CD14-positive monocyte (primary cell): ENCODE results near the gene GYS2. TPM values are rescaled to one million over a fixed set of nuclear protein-coding genes. Genes with fewer than 3 reads are reported as not detected.

Source experiments
- DNase-seq, 3 donors: peaks; one replicate each; pipeline ENCODE4 v3.0.0-alpha.2; 2011 to 2022
- H2AFZ ChIP-seq: 2 replicates; pipeline ENCODE4 v1.6.0; 2012; ENCODE audit warnings: mild to moderate bottlenecking, low read depth, low read length, inconsistent platforms; ENCODE audit not compliant: insufficient read depth, poor library complexity, severe bottlenecking
- H3K27ac ChIP-seq, 2 donors: 1 replicate in 1 of 2; 2 replicates in 1 of 2; pipeline ENCODE4 v1.5.1; 2012 to 2013; ENCODE audit warnings: low read length in 2 of 2, control low read depth in 1 of 2, inconsistent platforms in 1 of 2, low read depth in 1 of 2, mild to moderate bottlenecking in 1 of 2
- H3K27me3 ChIP-seq, 2 donors: one replicate each; pipeline versions ENCODE4 v1.6.0 to v1.6.1; 2011 to 2013; ENCODE audit warnings: low read length in 2 of 2; ENCODE audit not compliant: control insufficient read depth in 2 of 2, insufficient read depth in 2 of 2
- H3K36me3 ChIP-seq, 2 donors: replicated peaks in 1 of 2; 1 replicate in 1 of 2; 2 replicates in 1 of 2; pipeline versions ENCODE4 v1.5.1 to v1.6.1; 2012 to 2013; ENCODE audit warnings: low read length in 2 of 2, control low read depth in 1 of 2, inconsistent platforms in 1 of 2, mild to moderate bottlenecking in 1 of 2; ENCODE audit not compliant: insufficient read depth in 2 of 2, control insufficient read depth in 1 of 2
- H3K4me1 ChIP-seq, 2 donors: 1 replicate in 1 of 2; 2 replicates in 1 of 2; pipeline versions ENCODE4 v1.5.1 to v1.6.1; 2012 to 2013; ENCODE audit warnings: low read length in 2 of 2, control low read depth in 1 of 2, inconsistent platforms in 1 of 2, mild to moderate bottlenecking in 1 of 2, moderate library complexity in 1 of 2; ENCODE audit not compliant: insufficient read depth in 2 of 2, control insufficient read depth in 1 of 2
- H3K4me2 ChIP-seq: replicated peaks from 2 replicates; pipeline ENCODE3; 2012; ENCODE audit warnings: low read length, moderate library complexity, mild to moderate bottlenecking; ENCODE audit not compliant: poor library complexity, severe bottlenecking; ENCODE audit errors: extremely low read depth
- H3K4me3 ChIP-seq, 3 experiments: fragments of 200-600 bp in 1 of 3; sonication (generic) in 1 of 3; replicated peaks in 1 of 3; 1 replicate in 2 of 3; 2 replicates in 1 of 3; pipeline ENCODE4 v1.5.1; 2011 to 2013; ENCODE audit warnings: low read length in 3 of 3, mild to moderate bottlenecking in 3 of 3, control low read depth in 2 of 3, low read depth in 2 of 3, inconsistent platforms in 1 of 3, moderate library complexity in 1 of 3
- H3K79me2 ChIP-seq: 2 replicates; pipeline ENCODE4 v1.6.0; 2012; ENCODE audit warnings: mild to moderate bottlenecking, control low read depth, inconsistent platforms, low read length, moderate library complexity; ENCODE audit not compliant: insufficient read depth
- H3K9ac ChIP-seq: 2 replicates; pipeline ENCODE4 v1.6.0; 2017; ENCODE audit warnings: low read length, mild to moderate bottlenecking; ENCODE audit not compliant: insufficient read depth, poor library complexity, severe bottlenecking
- H3K9me3 ChIP-seq, 2 donors: replicated peaks in 1 of 2; 1 replicate in 1 of 2; 2 replicates in 1 of 2; pipeline versions ENCODE4 v1.5.1 to v1.6.1; 2012 to 2013; ENCODE audit warnings: low read length in 2 of 2, control low read depth in 1 of 2; ENCODE audit not compliant: control insufficient read depth in 1 of 2, insufficient read depth in 1 of 2
- H4K20me1 ChIP-seq: 2 replicates; pipeline ENCODE4 v1.6.0; 2012; ENCODE audit warnings: mild to moderate bottlenecking, low read length, control low read depth, moderate library complexity; ENCODE audit not compliant: insufficient read depth
- H3K27ac Mint-ChIP-seq, 7 donors: one replicate each; pipeline ENCODE4 v1.8.0; 2020; ENCODE audit warnings: mild to moderate bottlenecking in 7 of 7, mixed read lengths in 7 of 7, moderate library complexity in 6 of 7, inconsistent platforms in 2 of 7
- H3K27me3 Mint-ChIP-seq, 3 donors: one replicate each; pipeline ENCODE4 v1.8.0; 2021 to 2022; ENCODE audit warnings: low read depth in 3 of 3, mild to moderate bottlenecking in 3 of 3, mixed read lengths in 3 of 3, moderate library complexity in 3 of 3, inconsistent platforms in 1 of 3
- H3K36me3 Mint-ChIP-seq, 2 donors: one replicate each; pipeline ENCODE4 v1.8.0; 2020; ENCODE audit warnings: mixed read lengths in 2 of 2, inconsistent platforms in 1 of 2, mild to moderate bottlenecking in 1 of 2
- H3K4me1 Mint-ChIP-seq: one replicate; pipeline ENCODE4 v1.8.0; 2020; ENCODE audit warnings: mild to moderate bottlenecking, mixed read lengths
- H3K4me3 Mint-ChIP-seq, 2 donors: one replicate each; pipeline ENCODE4 v1.8.0; 2020; ENCODE audit warnings: mild to moderate bottlenecking in 2 of 2, mixed read lengths in 2 of 2, moderate library complexity in 1 of 2
- H3K9me3 Mint-ChIP-seq, 7 donors: one replicate each; pipeline ENCODE4 v1.8.0; 2020 to 2022; ENCODE audit warnings: mixed read lengths in 7 of 7, mild to moderate bottlenecking in 6 of 7, moderate library complexity in 6 of 7, inconsistent platforms in 2 of 7
- CTCF ChIP-seq: fragments of 200-600 bp; IDR thresholded peaks from one replicate; pipeline ENCODE4 v1.8.0; 2022; ENCODE audit warnings: antibody characterized with exemption, mild to moderate bottlenecking
- WGBS: methylation state at CpG from one replicate; pipeline ENCODE4 v1.1.5; 2013; ENCODE audit warnings: missing lambda C conversion rate; ENCODE audit not compliant: insufficient coverage; 5-methylcytosine and 5-hydroxymethylcytosine counted together
- intact Hi-C, 2 donors: fragments of 100-400 bp; cut with micrococcal nuclease; formaldehyde crosslinking; loops; one replicate each; pipeline versions ENCODE4 v1.15.0 to v1.15.1; 2023
- polyA plus RNA-seq, 3 donors: library from polyadenylated mRNA; depleted of rRNA in 1 of 3; unstranded in 2 of 3; stranded (reverse) in 1 of 3; fragments of 300-500 nt in 2 of 3; fragments of >200 nt in 1 of 3; fragmentation: Illumina TruSeq in 2 of 3; gene quantifications; 1 replicate in 2 of 3; 2 replicates in 1 of 3; pipeline ENCODE4 v1.2.3, GENCODE V29; 2012 to 2021

The GYS2 gene
- polyA plus RNA-seq, 3 donors, result not detected

DNA sequence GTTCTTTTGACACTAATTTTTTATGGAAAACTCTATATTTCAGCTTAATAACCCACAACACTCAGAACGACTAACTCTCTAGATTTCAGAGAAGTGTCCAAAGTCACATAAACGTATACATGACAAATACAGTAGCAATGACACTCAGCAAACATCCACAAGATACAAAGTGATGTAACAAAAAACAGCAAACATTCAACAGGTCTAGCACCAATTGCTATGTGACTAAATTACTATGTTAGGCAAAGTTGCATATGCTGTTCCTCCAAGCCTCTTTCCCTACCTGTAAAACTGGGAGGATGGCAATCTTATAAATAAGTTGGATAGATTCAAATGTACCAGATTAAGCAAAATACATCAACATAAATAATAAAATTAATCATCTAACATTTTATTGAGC is 104.9 kb downstream of the GYS2 start:
- H3K9ac ChIP-seq, result no peak overlapping the region
- WGBS, result 100% methylated on average over 1 of the region's 2 CpGs
- H3K79me2 ChIP-seq, result peaks cover 77% of the 10 kb centered on the region

More for the DNA sequence above, 104.9 kb downstream of the GYS2 start:
- Histone ChIP-seq H3K4me2 (no peak overlapping the region), H4K20me1 (peaks cover 23% of the 10 kb centered on the region), H2AFZ (no peak overlapping the region), H3K27me3 (no peaks in the 10 kb centered on the region), H3K9me3 (no peaks in the 10 kb centered on the region), H3K4me3 (no peak overlapping the region), H3K4me1 (peaks cover 29 to 38% of the 10 kb centered on the region in 2 donors), H3K27ac (no peak overlapping the region), H3K36me3 (peaks cover 42 to 44% of the 10 kb centered on the region in 2 donors)
- H3K4me3 Mint-ChIP-seq, result no peak overlapping the region
- no peak overlapping the region for H3K27ac Mint-ChIP-seq
- no peaks in the 10 kb centered on the region for H3K9me3 Mint-ChIP-seq
- peaks cover 26% of the 10 kb centered on the region for H3K4me1 Mint-ChIP-seq
- no peak for DNase-seq
- intact Hi-C loops, result loop anchor here in 1 of 2 donors (10.0 kb wide), 1 partner anchor 65 kb away; the partner anchor contains the start of gene PYROXD1
- TF ChIP-seq CTCF, result no peak
- H3K27me3 Mint-ChIP-seq, result no peaks in the 10 kb centered on the region
- H3K36me3 Mint-ChIP-seq, result peaks cover 43 to 44% of the 10 kb centered on the region in 2 donors

Other genes starting within 250 kb of the GYS2 start
- gene IAPP, start 231.9 kb downstream of the GYS2 start, polyA plus RNA-seq, result not detected
- gene PYROXD1, start 167.2 kb downstream of the GYS2 start, polyA plus RNA-seq, result 10 to 100 TPM; 13.6 to 24.4 (median 16.2) TPM
- 10 to 100 TPM; 16.0 to 21.7 (median 18.6) TPM for gene RECQL, start 103.2 kb downstream of the GYS2 start, polyA plus RNA-seq
- 10 to 100 TPM; 14.0 to 24.5 (median 21.4) TPM for gene GOLT1B, start 103.1 kb downstream of the GYS2 start, polyA plus RNA-seq
- gene SPX, start 78.6 kb downstream of the GYS2 start, polyA plus RNA-seq, result under 1 TPM in 1 of 3 donors, not detected in 2; 0.21 TPM
- gene LDHB, start 53.0 kb upstream of the GYS2 start, polyA plus RNA-seq, result 100 to 1,000 TPM in 2 of 3 donors, 10 to 100 TPM in 1; 49.6 to 148 (median 121) TPM
- gene KCNJ8, start 169.9 kb upstream of the GYS2 start, polyA plus RNA-seq, result not detected